Measurements from ENCODE around the gene MXD4. TPM values are rescaled to one million over a fixed set of nuclear protein-coding genes. Genes with fewer than 3 reads are reported as not detected.

The MXD4 gene
- total and polyA plus RNA-seq, 9 of the 15 experiments (the other 6 are each of a cell fraction or from before 2014, with no cell fraction given) = 0.06 to 13.5 (median 5.9) TPM

GRCh38 chr4:2268357-2269205, 6.7 kb upstream of the MXD4 start:
- Histone ChIP-seq H4K20me1 (replicated peaks; ENCODE audit: control insufficient read depth, insufficient read depth, low read length) (no peaks in the 10 kb centered on the region), H3K27ac (ENCODE audit: extremely low read depth, low read depth, low read length) (no peak overlapping the region), H3K4me2 (ENCODE audit: insufficient read depth, low read length) (peak overlapping the region; percentile 24; the same call in 1 of the 2 replicates), H3K9ac (ENCODE audit: insufficient read depth in 1 of 2, low read depth in 2 of 2, low read length in 2 of 2) (peak overlapping the region in 1 of 2 experiments; percentile 82; a peak in 1 of 4 replicates), H3K27me3 (ENCODE audit: control insufficient read depth in 2 of 2, insufficient read depth in 2 of 2, low read length in 2 of 2) (no peaks in the 10 kb centered on the region), H3K4me3 (no peak overlapping the region), H3K36me3 (ENCODE audit: control insufficient read depth, insufficient read depth, low read length) (peaks cover 12% of the 10 kb centered on the region; the same call in 1 of the 3 replicates), H3K9me3 (replicated peaks; ENCODE audit: control insufficient read depth, insufficient read depth, low read depth, low read length) (no peaks in the 10 kb centered on the region), H3K4me1 (replicated peaks in 1 of 2; ENCODE audit: control insufficient read depth in 2 of 2, insufficient read depth in 2 of 2, low read length in 2 of 2) (peaks cover 12 to 85% of the 10 kb centered on the region in 2 experiments), H3K79me2 (ENCODE audit: control insufficient read depth, insufficient read depth, low read length) (no peaks in the 10 kb centered on the region), H3K9me1 (ENCODE audit: control insufficient read depth, insufficient read depth, low read length) (no peaks in the 10 kb centered on the region), H2AFZ (ENCODE audit: low read depth, low read length) (no peak overlapping the region)
- intact Hi-C loops (cut with micrococcal nuclease) (no loop called here), in situ Hi-C loops (cut with MboI) (no loop called here)
- no peak for TF ChIP-seq HOXB6 (CRISPR knock-in tag; IDR thresholded peaks at IDR 0.05; ENCODE audit: borderline replicate concordance)
- TF ChIP-seq, protein P1, sequence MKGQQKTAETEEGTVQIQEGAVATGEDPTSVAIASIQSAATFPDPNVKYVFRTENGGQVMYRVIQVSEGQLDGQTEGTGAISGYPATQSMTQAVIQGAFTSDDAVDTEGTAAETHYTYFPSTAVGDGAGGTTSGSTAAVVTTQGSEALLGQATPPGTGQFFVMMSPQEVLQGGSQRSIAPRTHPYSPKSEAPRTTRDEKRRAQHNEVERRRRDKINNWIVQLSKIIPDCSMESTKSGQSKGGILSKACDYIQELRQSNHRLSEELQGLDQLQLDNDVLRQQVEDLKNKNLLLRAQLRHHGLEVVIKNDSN (CRISPR knock-in tag; IDR thresholded peaks at IDR 0.05) = 0 out of 2 replicates have a peak, but pooled peaks have one; percentile 14
- BruUV-seq (replicated peaks) = no TSS peak
- POLR2A ChIA-PET = no interaction called here
- CTCF ChIA-PET (ENCODE audit: low intra/inter-chr PET ratio) = no interaction called here
- WGBS (ENCODE audit: insufficient coverage, low coverage, missing lambda C conversion rate) = 76% methylated on average over 21 of the region's 22 CpGs
- FAIRE-seq (no peak), DNase-seq (ENCODE audit: extremely low read depth in 1 of 4, low spot score in 3 of 4) (no peak), ATAC-seq (no peak)

- FAIRE-seq (no peak), DNase-seq (ENCODE audit: extremely low read depth in 1 of 4, low spot score in 3 of 4) (no peak), ATAC-seq (peak; percentile 7)
- Histone ChIP-seq H3K9ac (ENCODE audit: insufficient read depth in 1 of 2, low read depth in 2 of 2, low read length in 2 of 2) (peak overlapping the region in 1 of 2 experiments; percentile 82; a peak in 3 of 4 replicates), H3K27ac (ENCODE audit: extremely low read depth, low read depth, low read length) (no peak overlapping the region; the same call in 2 of the 3 replicates), H3K9me1 (ENCODE audit: control insufficient read depth, insufficient read depth, low read length) (no peaks in the 10 kb centered on the region), H3K36me3 (ENCODE audit: control insufficient read depth, insufficient read depth, low read length) (peaks cover 8% of the 10 kb centered on the region; the same call in 1 of the 3 replicates), H3K4me3 (no peak overlapping the region), H3K27me3 (ENCODE audit: control insufficient read depth in 2 of 2, insufficient read depth in 2 of 2, low read length in 2 of 2) (no peaks in the 10 kb centered on the region), H3K9me3 (replicated peaks; ENCODE audit: control insufficient read depth, insufficient read depth, low read depth, low read length) (no peaks in the 10 kb centered on the region), H2AFZ (ENCODE audit: low read depth, low read length) (peak overlapping the region; percentile 91), H3K4me1 (replicated peaks in 1 of 2; ENCODE audit: control insufficient read depth in 2 of 2, insufficient read depth in 2 of 2, low read length in 2 of 2) (peaks cover 13 to 84% of the 10 kb centered on the region in 2 experiments), H4K20me1 (replicated peaks; ENCODE audit: control insufficient read depth, insufficient read depth, low read length) (no peaks in the 10 kb centered on the region), H3K79me2 (ENCODE audit: control insufficient read depth, insufficient read depth, low read length) (no peaks in the 10 kb centered on the region), H3K4me2 (ENCODE audit: insufficient read depth, low read length) (peak overlapping the region; percentile 51)
- WGBS (ENCODE audit: insufficient coverage, low coverage, missing lambda C conversion rate) = 56% methylated on average over 10 of the region's 12 CpGs
- in situ Hi-C loops (cut with MboI) (no loop called here), intact Hi-C loops (cut with micrococcal nuclease) (no loop called here)
- TF ChIP-seq SMARCE1 (IDR thresholded peaks at IDR 0.05) (no peak), EP400 (IDR thresholded peaks at IDR 0.05) (no peak), FOXP1 (CRISPR knock-in tag; IDR thresholded peaks at IDR 0.05) (no peak), POLR2AphosphoS5 (IDR thresholded peaks at IDR 0.05; ENCODE audit: control insufficient read depth, insufficient read depth, low read depth, low read length) (no peak), NEUROD1 (IDR thresholded peaks at IDR 0.05; ENCODE audit: borderline replicate concordance, low read depth, low read length, partially characterized antibody) (no peak), SNRNP70 (optimal IDR thresholded peaks at IDR 0.05; ENCODE audit: low read depth, low read length) (no peak), MAX (CRISPR knock-in tag; IDR thresholded peaks at IDR 0.05) (0 out of 2 replicates have a peak, but pooled peaks have one; percentile 5)
- POLR2A ChIA-PET = no interaction called here
- CTCF ChIA-PET (ENCODE audit: low intra/inter-chr PET ratio) = no interaction called here
- no TSS peak for BruUV-seq (replicated peaks)
These were observed 5.9 kb upstream of the MXD4 start for GRCh38 chr4:2267841-2268240.

All from K562 (cell line).